Frontal cortex (tissue), 4 donors: ENCODE measurements around the gene CCDC97. TPM values are rescaled to one million over a fixed set of nuclear protein-coding genes. Genes with fewer than 3 reads are reported as not detected.
A peak's percentile ranks its signal among the peaks of the same experiment; 100 is the strongest.

ENCODE experiments used
- DNase-seq, 2 donors: peaks; one replicate each; pipeline ENCODE4 v3.0.0; 2012; ENCODE audit warnings: low spot score in 2 of 2
- FAIRE-seq: peaks from 2 replicates; lab custom pipeline; 2012; peaks lifted over from hg19 to GRCh38; lab: Jason Lieb, UNC
- total RNA-seq: library from RNA; depleted of rRNA; stranded (reverse); fragments of >200 nt; gene quantifications from one replicate; pipeline ENCODE4 v1.2.3, GENCODE V29; 2014
- donor health status: control.
- donor health status: control.
- donor health status: control.

The CCDC97 gene
- total RNA-seq, 1 donor from 2014 or later = 4.1 TPM

- DNase-seq (no peak), FAIRE-seq (no peak)
Measured at GRCh38 chr19:41318696-41319499, 8.9 kb downstream of the CCDC97 start.

- DNase-seq (no peak), FAIRE-seq (no peak)
Measured at GRCh38 chr19:41319500-41320184, 9.7 kb downstream of the CCDC97 start.

- FAIRE-seq = no peak
Measured at GRCh38 chr19:41320185-41320518, 10.2 kb downstream of the CCDC97 start.

GRCh38 chr19:41320568-41320967 lies 10.6 kb downstream of the CCDC97 start:
- FAIRE-seq (no peak), DNase-seq (no peak)

More at GRCh38 chr19:41320185-41320518, 10.2 kb downstream of the CCDC97 start:
- no peak for DNase-seq

GRCh38 chr19:41321204-41321599 lies 11.2 kb downstream of the CCDC97 start:
- FAIRE-seq = no peak
- DNase-seq = no peak

GRCh38 chr19:41321600-41322270 lies 11.8 kb downstream of the CCDC97 start:
- no peak for DNase-seq
- FAIRE-seq = no peak

- DNase-seq (no peak), FAIRE-seq (no peak)
Measured at GRCh38 chr19:41322451-41322850, 12.5 kb downstream of the CCDC97 start.

- no peak for FAIRE-seq
- DNase-seq = no peak
Measured at GRCh38 chr19:41323023-41323422, 13.1 kb downstream of the CCDC97 start.

- DNase-seq (no peak), FAIRE-seq (no peak)
Measured at GRCh38 chr19:41323430-41324125, 13.6 kb downstream of the CCDC97 start.

GRCh38 chr19:41324231-41324702 lies 14.3 kb downstream of the CCDC97 start:
- FAIRE-seq = no peak
- no peak for DNase-seq

GRCh38 chr19:41324921-41325639 lies 15.1 kb downstream of the CCDC97 start:
- FAIRE-seq (no peak), DNase-seq (peak; percentile 61 to 72)

- DNase-seq = no peak
- no peak for FAIRE-seq
Measured at GRCh38 chr19:41325640-41325946, 15.6 kb downstream of the CCDC97 start.

- FAIRE-seq (no peak), DNase-seq (no peak)
Measured at GRCh38 chr19:41325947-41326706, 16.2 kb downstream of the CCDC97 start.

GRCh38 chr19:41327076-41327575 lies 17.2 kb downstream of the CCDC97 start:
- FAIRE-seq = no peak

GRCh38 chr19:41327576-41328156 lies 17.7 kb downstream of the CCDC97 start:
- no peak for FAIRE-seq
- no peak for DNase-seq

More at GRCh38 chr19:41327076-41327575, 17.2 kb downstream of the CCDC97 start:
- DNase-seq = no peak

GRCh38 chr19:41328157-41328841 lies 18.3 kb downstream of the CCDC97 start:
- DNase-seq (no peak), FAIRE-seq (no peak)

GRCh38 chr19:41328842-41329225 lies 18.9 kb downstream of the CCDC97 start:
- DNase-seq (no peak), FAIRE-seq (no peak)

- FAIRE-seq = no peak
- DNase-seq = no peak
Measured at GRCh38 chr19:41330481-41330880, 20.5 kb downstream of the CCDC97 start.
